GM12878 (cell line): ENCODE data around the gene SORBS1. TPM values are rescaled to one million over a fixed set of nuclear protein-coding genes. Genes with fewer than 3 reads are reported as not detected.

Experiments
- BACH1 ChIP-seq: fragments of 450-650 bp; IDR thresholded peaks from 2 replicates; pipeline ENCODE4 v1.6.1; 2017; ENCODE audit warnings: mild to moderate bottlenecking, borderline replicate concordance
- BMI1 ChIP-seq: fragments of 450-650 bp; IDR thresholded peaks from 2 replicates; pipeline ENCODE4 v1.6.1; 2016; ENCODE audit warnings: mild to moderate bottlenecking, moderate library complexity, borderline replicate concordance
- CEBPB ChIP-seq, 2 experiments: fragments of 150-350 bp in 1 of 2; IDR thresholded peaks; 2 replicates each; pipeline ENCODE4 v1.6.1; 2012 to 2014; ENCODE audit warnings: low read depth in 2 of 2, low read length in 2 of 2, borderline replicate concordance in 1 of 2, inconsistent platforms in 1 of 2
- CREB1 ChIP-seq: IDR thresholded peaks from 2 replicates; pipeline ENCODE4 v1.6.1; 2012; ENCODE audit warnings: low read depth, mild to moderate bottlenecking, inconsistent platforms
- E2F4 ChIP-seq: IDR thresholded peaks from 2 replicates; pipeline ENCODE4 v1.6.1; 2012; ENCODE audit warnings: low read depth, low read length, improper control_type of control experiment
- EGR1 ChIP-seq, 2 experiments: IDR thresholded peaks; 1 replicate in 1 of 2; 2 replicates in 1 of 2; pipeline ENCODE4 v1.6.1; 2011 to 2012; ENCODE audit warnings: low read depth in 2 of 2, low read length in 2 of 2, borderline replicate concordance in 1 of 2, mild to moderate bottlenecking in 1 of 2, moderate library complexity in 1 of 2
- EP300 ChIP-seq, 2 experiments: fragments of 150-350 bp in 1 of 2; IDR thresholded peaks; 2 replicates each; pipeline ENCODE4 v1.6.1; 2011 to 2012; ENCODE audit warnings: low read depth in 2 of 2, low read length in 2 of 2, borderline replicate concordance in 1 of 2, improper control_type of control experiment in 1 of 2, inconsistent platforms in 1 of 2; ENCODE audit not compliant: control insufficient read depth in 1 of 2
- IKZF1 ChIP-seq: fragments of 450-650 bp; conservative IDR thresholded peaks from 2 replicates; pipeline ENCODE4 v1.6.1; 2017; ENCODE audit warnings: antibody characterized with exemption, mild to moderate bottlenecking
- IRF5 ChIP-seq: fragments of 450-650 bp; IDR thresholded peaks from 2 replicates; pipeline ENCODE4 v1.6.1; 2017; ENCODE audit warnings: borderline replicate concordance
- KDM1A ChIP-seq: fragments of 200-600 bp; sonication (generic); IDR thresholded peaks from 2 replicates; pipeline ENCODE4 v1.6.1; 2016; ENCODE audit warnings: borderline replicate concordance
- MAX ChIP-seq: IDR thresholded peaks from 2 replicates; pipeline ENCODE4 v1.6.1; 2012; ENCODE audit warnings: low read depth, low read length, improper control_type of control experiment
- MYC ChIP-seq: IDR thresholded peaks from 2 replicates; pipeline ENCODE4 v1.6.1; 2011; ENCODE audit warnings: mild to moderate bottlenecking, low read length, moderate library complexity, inconsistent platforms; ENCODE audit not compliant: insufficient read depth, insufficient replicate concordance, insufficient read length, severe bottlenecking
- NFIC ChIP-seq: IDR thresholded peaks from 2 replicates; pipeline ENCODE4 v1.6.1; 2012; ENCODE audit warnings: low read depth, mild to moderate bottlenecking, inconsistent platforms, low read length, moderate library complexity
- NFXL1 ChIP-seq: fragments of 450-650 bp; IDR thresholded peaks from 2 replicates; pipeline ENCODE4 v1.6.1; 2017; ENCODE audit warnings: antibody characterized with exemption, mild to moderate bottlenecking, borderline replicate concordance
- NR2C2 ChIP-seq: IDR thresholded peaks from 2 replicates; pipeline ENCODE4 v1.6.1; 2011; ENCODE audit warnings: borderline replicate concordance, low read depth; ENCODE audit not compliant: control insufficient read depth, insufficient read length
- PAX5 ChIP-seq: IDR thresholded peaks from 2 replicates; pipeline ENCODE4 v1.6.1; 2011; ENCODE audit warnings: low read depth, low read length, borderline replicate concordance
- RAD51 ChIP-seq: fragments of 450-650 bp; IDR thresholded peaks from 2 replicates; pipeline ENCODE4 v1.6.1; 2016; ENCODE audit warnings: moderate library complexity, mild to moderate bottlenecking, inconsistent platforms
- SMARCA5 ChIP-seq: fragments of 450-650 bp; IDR thresholded peaks from 2 replicates; pipeline ENCODE4 v1.6.1; 2017; ENCODE audit warnings: mild to moderate bottlenecking
- STAT3 ChIP-seq: IDR thresholded peaks from 2 replicates; pipeline ENCODE4 v1.6.1; 2011; ENCODE audit warnings: low read depth, low read length, improper control_type of control experiment
- USF2 ChIP-seq: IDR thresholded peaks from 2 replicates; pipeline ENCODE4 v1.6.1; 2011; ENCODE audit warnings: low read depth, low read length, improper control_type of control experiment, borderline replicate concordance
- ZNF622 ChIP-seq: fragments of 450-650 bp; IDR thresholded peaks from 2 replicates; pipeline ENCODE4 v1.6.1; 2017; ENCODE audit warnings: mild to moderate bottlenecking, inconsistent platforms
- ZSCAN29 ChIP-seq: fragments of 450-650 bp; IDR thresholded peaks from 2 replicates; pipeline ENCODE4 v1.6.1; 2017; ENCODE audit warnings: mild to moderate bottlenecking, moderate library complexity
- polyA plus RNA-seq, 11 experiments: library from polyadenylated mRNA; depleted of rRNA in 4 of 11; unstranded in 6 of 11; stranded (reverse) in 5 of 11; fragments of >200 nt; fragmentation: Nextera tagmentation in 4 of 11; fragmentation: Illumina TruSeq in 1 of 11; extraction: Ambion mirVana in 4 of 11; extraction: Trizol in 1 of 11; gene quantifications; 1 replicate in 1 of 11; 2 replicates in 10 of 11; pipeline versions ENCODE4 v1.2.1 to v1.2.3, GENCODE V29; 2011 to 2016; ENCODE audit warnings: inconsistent platforms in 2 of 11, missing spikeins in 2 of 11, low read depth in 1 of 11
- total RNA-seq, 4 experiments: library from RNA; depleted of rRNA in 3 of 4; stranded (reverse); fragments of >200 nt in 3 of 4; fragmentation: Illumina TruSeq in 1 of 4; extraction: Trizol in 1 of 4; gene quantifications; 2 replicates each; pipeline versions ENCODE4 v1.2.1 to v1.2.3, GENCODE V29; 2013 to 2021

Gene SORBS1
- total and polyA plus RNA-seq, 10 of the 15 experiments (the other 5 are each of a cell fraction or from before 2014, with no cell fraction given), result 0.13 to 0.75 (median 0.39) TPM

GRCh38 chr10:95266674-95267095 is 294.5 kb downstream of the SORBS1 start (continued):
- TF ChIP-seq USF2 (no peak), E2F4 (no peak), EGR1 (IDR thresholded peaks at IDR 0.05; ENCODE audit: borderline replicate concordance in 1 of 2, low read depth in 2 of 2, low read length in 2 of 2) (no peak), KDM1A (no peak), SMARCA5 (no peak), IKZF1 (peak; percentile 39), RAD51 (no peak), ZNF622 (no peak), NR2C2 (no peak), NFXL1 (no peak), MAX (no peak), NFIC (peak; percentile 19; the same call in 1 of the 2 replicates), BMI1 (peak; percentile 63), IRF5 (no peak), BACH1 (no peak), MYC (no peak), EP300 (IDR thresholded peaks at IDR 0.05; ENCODE audit: borderline replicate concordance in 1 of 2, control insufficient read depth in 1 of 2, low read depth in 2 of 2, low read length in 2 of 2) (peak in 1 of 2 experiments; percentile 45; a peak in 1 of 4 replicates), PAX5 (no peak), CREB1 (0 out of 2 replicates have a peak, but pooled peaks have one; percentile 17), ZSCAN29 (no peak), STAT3 (no peak), CEBPB (IDR thresholded peaks at IDR 0.05; ENCODE audit: borderline replicate concordance in 1 of 2, low read depth in 2 of 2, low read length in 2 of 2) (no peak)
